ENCODE measurements around the gene PRKCG.
A peak's percentile ranks its signal among the peaks of the same experiment; 100 is the strongest.
"Not testable (repeated sequence)": the region's sequence is repeated elsewhere in the genome, so short reads cannot be mapped to it uniquely, and the experiment has no call there.

The PRKCG gene

DNA sequence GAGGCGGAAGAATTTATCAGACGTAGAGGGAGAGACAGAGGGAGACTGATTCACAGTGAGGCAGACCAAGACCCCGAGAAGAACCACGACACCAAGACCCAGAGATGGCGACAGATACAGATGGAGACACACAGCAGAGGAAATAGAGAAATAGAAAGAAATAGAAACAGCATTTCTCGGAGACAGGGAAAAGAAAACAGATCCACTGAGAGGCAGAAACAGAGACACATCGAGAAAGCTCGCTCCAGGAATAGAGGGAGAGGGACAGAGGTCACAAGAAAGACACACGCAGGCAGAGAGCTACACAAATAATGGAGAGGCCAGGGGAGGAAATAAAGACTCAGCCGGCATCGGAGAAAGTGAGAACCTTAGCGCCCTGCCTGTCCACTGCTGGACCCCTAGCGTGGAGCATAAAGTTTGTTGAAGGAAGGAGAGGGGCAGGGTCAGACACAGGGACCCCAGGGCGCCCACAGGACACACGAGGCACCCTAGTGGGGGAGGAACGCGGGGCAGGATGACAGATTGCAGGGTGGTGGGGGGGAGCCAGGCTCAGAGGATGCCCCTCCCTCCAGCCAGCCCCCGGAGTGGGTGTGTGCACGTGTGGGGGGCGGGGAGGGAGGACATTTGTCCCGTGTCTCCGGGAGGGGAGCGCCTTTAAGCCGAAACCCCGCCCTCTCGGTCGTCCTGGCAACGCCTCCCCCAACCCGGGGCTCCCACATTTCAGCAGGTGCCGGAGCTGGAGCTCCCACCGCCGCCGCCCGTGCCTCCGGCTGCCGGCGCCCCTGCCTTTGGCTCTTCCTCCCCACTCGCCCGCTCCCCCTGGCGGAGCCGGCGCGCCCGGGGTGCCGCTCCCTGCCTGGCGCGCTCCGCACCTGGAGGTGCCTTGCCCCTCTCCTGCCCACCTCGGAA, at the start of gene PRKCG:
TSS of gene PRKCG (plus strand) at position 716 of the 909 bp plus-strand sequence. CDS start 298 bp downstream, outside the sequence.
- no peak for DNase-seq

DNA sequence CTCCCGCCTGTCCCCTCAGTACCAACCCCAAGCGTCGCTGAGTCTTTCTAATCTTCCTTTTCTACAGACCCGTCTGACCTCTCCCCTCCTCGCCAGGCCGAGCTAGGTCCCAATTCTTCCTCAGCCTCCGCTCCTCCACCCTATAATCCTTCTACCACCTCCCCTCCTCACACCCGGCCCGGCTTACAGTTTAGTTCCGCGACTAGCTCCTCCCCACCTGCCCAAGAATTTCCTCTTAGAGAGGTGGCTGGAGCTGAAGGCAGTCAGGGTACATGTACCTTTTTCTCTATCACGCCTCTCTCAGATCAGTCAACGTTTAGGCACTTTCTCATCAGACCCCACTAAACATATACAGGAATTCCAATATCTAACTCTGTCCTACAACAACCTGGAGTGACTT, 49.1 kb upstream of the PRKCG start:
- DNase-seq: not testable (repeated sequence)

DNA sequence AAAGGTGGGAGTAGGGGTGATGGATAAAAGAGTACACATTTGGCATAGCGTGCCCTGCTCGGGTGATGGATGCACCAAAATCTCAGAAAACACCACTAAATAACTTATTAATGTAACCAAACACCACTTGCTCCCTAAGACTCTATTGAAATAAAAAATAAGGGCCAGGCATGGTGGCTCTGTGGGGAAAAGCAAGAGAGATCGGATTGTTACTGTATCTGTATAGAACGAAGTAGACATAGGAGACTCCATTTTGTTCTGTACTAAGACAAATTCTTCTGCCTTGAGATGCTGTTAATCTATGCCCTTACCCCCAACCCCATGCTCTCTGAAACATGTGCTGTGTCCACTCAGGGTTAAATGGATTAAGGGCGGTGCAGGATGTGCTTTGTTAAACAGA, 43.6 kb upstream of the PRKCG start:
- DNase-seq: not testable (repeated sequence)

DNA sequence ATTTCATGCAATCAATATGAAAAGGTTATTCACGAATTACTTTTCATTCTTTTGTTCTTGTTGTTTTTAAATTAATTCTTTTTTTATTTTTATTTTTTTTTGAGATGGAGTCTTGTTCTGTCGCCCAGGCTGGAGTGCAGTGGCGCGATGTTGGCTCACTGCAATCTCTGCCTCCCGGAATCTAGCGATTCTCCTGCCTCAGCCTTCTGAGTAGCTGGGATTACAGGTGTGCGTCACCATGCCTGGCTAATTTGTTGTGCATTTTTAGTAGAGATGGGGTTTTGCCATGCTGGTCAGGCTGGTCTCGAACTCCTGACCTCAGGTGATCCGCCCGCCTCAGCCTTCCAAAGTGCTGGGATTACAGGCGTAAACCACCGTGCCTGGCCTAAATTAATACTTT, 41.8 kb upstream of the PRKCG start:
- DNase-seq: not testable (repeated sequence)

DNA sequence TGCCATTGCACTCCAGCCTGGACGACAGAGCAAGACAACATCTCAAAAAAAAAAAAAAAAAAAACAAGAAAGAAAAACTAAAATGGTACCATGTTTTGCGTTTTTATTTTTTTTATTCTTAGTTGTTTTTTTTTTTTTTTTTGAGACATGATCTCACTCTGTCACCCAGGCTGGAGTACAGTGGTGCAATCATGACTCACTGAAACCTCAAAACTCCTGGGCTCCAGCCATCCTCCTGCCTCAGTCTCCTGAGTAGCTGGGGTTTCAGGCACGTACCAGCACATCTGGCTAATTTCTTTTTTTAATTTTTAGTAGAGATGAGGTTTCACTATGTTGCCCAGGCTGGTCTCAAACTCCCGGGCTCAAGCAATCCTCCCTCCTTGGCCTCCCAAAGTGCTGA, 41.1 kb upstream of the PRKCG start:
- DNase-seq: not testable (repeated sequence)

DNA sequence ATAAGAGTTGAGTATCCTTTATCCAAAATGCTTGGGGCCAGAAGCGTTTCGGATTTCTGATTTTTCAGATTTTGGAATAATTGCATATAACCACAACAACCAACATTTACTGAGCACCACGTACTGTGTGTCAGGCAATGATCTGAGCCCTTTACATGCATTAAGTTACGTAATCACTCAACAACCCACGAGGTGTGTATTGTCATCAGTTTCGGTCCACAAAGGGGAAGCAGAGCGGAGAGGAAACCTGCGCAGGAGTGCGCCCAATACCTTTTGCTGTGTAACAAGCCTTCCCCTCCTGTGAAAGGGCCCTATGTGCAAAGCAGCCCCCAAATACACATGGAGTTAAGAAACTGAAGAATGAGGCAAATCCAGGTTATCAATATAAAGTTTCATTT, 37.1 kb upstream of the PRKCG start:
- no peak for DNase-seq

DNA sequence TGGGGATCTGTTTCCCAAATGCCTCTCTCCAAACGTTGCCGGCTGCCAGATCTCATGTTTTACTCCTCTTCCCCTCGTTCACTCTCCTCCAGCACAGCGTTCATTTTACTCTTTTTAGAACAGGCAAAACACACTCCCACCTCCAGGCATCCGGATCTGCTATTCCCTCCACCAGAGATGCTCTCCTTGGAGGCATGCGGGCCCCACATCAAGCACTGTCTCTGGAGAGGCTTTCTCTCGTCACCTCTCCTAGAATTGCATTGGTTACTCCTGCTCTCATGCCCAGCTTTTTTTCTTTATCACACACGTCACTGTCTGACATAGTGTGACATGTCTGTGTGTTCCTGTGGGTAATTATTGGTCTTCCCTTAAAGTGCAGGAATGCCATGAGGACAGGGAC, 34.4 kb upstream of the PRKCG start:
- DNase-seq: no peak

DNA sequence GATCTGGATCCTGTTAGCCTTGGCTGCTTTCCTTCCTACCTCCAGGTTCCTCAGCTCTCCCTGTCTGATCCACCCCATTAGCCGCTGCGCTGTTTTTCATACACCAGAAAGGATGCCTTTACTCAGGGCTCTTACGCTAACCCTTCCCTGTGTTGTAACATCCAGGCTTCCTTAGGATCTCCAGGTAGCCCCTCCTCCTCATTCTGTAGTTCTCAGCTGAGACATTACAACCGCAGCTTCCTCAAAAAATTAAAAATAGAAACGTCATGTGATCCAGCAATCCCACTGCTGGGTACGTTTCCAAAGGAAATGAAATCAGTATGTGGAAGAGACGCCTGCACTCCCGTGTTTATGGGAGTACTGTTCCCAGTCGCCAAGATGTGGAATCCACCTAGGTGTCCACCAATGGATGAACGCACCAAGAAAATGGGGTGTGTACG, 32.7 kb upstream of the PRKCG start:
- no peak for DNase-seq

DNA sequence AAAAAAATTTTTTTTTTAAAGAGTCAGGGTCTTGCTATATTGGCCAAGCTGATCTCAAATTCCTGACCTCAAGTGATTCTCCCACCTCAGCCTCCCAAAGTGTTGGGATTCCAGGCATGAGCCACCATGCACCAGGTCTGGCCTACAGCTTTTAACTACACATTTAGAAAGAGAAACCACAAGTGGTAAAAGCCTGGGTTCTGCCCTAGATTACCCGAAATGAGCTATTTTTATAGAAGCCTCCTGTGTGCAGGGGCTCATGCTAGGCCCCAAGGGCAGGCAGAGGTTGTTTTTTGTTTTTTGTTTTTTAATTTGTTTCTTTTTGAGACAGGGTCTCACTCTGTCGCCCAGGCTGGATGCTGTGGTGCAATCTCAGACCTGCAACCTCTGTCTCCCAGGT, 28.3 kb upstream of the PRKCG start:
- no peak for DNase-seq

DNA sequence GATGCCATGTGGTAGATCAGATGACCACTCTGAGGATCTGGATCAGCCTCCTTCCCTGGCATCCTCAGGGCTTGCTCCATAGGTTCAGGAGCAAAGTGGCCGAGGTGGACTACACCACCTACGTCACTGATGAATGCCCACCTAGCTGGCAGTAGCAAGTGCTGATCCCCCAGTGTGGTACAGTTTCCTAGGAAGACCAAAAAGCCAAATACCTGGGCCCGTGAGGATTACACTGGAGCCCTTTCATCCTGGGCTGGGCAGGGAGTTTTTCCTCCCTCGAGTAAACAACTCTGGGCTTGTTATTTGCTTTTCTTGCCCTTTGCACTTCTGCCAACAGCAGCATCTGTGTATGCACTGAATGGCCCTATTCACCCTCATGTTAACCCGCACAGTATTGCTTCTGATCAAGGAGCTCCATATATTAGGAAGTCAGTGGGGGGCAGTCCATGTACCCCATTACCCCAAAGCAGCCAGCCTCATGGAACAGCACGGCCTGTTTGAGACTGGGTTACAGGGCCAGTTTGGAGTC, 17.6 kb upstream of the PRKCG start:
- no peak for DNase-seq

DNA sequence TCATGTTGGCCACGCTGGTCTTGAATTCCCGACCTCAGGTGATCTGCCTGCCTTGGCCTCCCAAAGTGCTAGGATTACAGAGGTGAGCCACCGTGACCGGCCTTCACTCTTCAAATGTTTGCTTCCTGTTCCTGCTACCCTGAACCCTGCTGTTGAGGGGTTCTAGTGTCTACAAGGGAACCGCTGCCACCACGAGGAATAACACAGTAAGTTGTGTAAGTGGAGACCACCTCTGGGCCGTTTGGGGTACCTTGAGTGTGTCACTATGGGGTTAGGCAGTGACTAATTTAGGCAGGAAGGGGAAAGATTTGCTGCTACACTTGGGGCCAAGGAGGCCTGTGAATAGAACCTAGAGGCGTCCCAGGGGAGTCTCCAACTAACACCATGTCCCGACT, 16.5 kb upstream of the PRKCG start:
- no peak for DNase-seq

DNA sequence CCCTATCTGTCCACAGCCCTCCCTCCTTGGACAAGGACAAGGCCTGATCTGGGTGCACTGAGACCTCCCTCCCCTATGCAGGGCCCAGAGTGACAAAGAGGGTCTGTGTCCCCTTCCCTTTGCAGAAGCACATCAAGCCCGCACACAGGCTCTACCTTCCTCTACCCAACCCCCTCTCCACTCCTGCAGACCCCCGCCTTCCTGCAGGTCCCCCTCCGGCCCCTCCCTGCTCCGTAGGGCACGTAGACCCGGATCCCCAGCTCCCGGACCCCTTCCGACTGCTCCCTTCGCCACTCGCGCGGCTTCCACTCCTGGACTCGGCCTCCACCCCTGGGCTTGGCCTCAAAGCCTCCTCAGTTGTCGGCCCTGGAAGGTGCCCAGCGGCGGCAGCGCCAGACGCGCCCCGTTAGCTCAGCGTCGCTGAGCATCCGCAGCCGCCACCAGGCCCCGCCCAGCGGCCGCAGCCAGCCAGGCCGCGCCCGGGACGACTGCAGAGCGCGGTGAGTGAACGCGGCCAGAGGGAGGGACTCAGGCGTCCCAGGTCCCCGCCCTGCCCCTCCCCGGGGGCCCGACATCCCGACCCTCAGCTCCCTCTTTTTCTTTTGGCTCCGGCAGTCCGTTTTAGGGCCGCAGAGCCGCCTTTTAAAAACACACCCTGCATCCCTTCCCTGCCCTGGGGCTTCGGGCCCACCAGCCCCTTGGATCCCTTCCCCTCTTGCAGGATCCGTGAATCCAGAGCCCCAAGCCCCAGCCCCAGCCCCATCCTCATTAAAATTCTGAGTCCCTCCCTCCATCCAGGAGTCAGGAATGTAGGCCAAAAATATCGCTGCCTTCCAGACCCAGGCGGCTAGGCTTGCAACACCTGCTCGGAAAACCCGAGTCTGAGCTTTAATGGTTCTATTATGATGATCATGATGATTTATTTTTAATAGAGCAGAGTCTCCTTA, 15.8 kb upstream of the PRKCG start:
- DNase-seq: no peak

DNA sequence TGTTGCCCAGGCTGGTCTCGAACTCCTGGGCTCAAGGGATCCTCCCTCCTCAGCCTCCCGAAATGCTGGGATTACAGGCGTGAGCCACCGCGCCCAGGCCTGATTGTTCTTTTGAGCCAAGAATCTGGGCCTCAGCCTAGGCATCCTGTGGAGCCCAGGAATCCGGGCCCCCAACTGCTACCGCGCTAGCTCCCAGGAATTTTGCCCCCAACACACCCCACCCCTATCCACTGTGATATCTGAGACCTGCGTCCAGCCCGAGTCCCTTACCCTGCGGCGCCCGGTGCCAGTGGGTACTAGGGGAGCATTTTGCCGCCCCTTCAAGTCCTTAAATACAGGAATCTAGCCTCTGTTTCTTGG, 15.2 kb upstream of the PRKCG start:
- no peak for DNase-seq

DNA sequence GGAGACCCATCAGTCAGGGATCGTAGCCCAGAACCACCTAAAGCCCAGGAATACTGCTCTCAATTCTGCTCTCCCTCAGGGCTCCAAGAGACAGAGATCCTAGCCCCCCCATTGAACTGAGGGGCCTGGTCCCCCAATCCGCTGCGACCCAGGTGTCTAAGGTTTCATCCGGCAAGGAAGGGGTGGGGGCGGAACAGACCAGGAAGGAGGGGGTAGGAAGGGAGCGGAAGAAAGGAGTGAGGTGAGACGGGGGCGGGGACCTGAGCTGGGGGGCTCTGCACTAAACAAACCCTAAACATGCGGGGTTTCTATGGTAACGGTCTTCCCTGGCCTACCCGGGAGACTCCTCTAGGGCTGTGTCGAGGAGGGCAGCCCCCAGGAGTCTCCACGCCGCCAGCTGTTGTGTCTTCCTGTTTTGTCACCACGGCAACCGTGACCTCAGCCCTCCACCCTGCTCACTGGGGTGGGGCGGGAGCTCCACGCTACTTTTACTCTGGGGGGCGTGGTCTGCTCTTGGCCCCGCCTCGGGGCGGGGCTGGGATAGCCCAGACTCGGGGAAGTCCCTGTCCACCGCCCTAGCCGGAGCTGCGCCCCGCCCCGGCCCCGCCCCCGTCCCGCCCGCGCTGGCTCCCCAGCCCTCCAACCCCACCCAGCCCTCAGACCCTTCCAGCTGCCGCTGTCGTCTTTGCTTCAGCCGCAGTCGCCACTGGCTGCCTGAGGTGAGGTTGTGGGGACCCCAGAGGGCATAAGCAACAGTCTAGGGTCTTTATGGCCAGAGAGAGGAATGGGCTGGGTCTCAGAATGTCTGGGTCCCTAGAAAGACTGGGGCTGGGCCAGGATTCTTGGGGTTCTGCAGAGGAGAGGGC, 14.5 kb upstream of the PRKCG start, which contains the start of gene MYADM:
TSS of gene MYADM (plus strand) at position 659 of the 866 bp plus-strand sequence. CDS start 5,647 bp downstream, outside the sequence.
- DNase-seq: peak; percentile 98

DNA sequence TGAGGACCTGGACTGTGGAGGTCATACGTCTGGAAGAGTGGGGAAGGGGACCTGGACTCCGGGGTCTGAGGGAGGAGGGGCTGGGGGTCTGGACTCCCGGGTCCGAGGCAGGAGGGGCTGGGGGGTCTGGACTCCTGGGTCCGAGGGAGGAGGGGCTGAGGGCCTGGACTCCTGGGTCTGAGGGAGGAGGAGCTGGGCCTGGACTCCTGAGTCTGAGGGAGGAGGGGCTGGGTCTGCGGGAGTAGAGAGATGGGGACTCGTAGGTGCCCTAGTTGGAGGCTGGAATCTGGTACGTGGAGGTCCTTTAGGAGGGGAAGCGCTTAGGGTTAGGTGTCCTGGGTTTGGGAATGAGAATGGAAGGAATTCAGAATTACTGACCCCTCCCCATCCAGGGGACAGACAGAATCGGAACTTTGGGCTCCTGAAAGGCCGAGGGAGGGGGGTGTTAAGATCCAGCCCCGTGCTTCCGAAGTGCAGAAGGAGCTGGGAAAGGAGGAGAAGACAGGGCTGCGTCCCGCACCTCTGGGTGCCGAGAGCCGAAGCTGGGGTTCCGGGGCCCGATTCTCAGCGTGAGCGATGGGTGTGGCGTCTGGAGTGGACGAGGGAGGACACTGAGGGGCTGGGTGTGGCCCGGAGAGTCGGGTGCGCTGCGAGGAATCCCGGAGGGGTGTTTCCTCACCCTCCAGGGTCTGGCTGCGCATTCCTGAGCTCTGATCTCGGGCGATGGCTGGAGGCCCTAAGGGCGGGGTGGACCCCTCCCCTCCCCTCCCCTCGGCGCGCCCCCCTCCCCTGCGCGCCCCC, 13.7 kb upstream of the PRKCG start:
- no peak for DNase-seq

DNA sequence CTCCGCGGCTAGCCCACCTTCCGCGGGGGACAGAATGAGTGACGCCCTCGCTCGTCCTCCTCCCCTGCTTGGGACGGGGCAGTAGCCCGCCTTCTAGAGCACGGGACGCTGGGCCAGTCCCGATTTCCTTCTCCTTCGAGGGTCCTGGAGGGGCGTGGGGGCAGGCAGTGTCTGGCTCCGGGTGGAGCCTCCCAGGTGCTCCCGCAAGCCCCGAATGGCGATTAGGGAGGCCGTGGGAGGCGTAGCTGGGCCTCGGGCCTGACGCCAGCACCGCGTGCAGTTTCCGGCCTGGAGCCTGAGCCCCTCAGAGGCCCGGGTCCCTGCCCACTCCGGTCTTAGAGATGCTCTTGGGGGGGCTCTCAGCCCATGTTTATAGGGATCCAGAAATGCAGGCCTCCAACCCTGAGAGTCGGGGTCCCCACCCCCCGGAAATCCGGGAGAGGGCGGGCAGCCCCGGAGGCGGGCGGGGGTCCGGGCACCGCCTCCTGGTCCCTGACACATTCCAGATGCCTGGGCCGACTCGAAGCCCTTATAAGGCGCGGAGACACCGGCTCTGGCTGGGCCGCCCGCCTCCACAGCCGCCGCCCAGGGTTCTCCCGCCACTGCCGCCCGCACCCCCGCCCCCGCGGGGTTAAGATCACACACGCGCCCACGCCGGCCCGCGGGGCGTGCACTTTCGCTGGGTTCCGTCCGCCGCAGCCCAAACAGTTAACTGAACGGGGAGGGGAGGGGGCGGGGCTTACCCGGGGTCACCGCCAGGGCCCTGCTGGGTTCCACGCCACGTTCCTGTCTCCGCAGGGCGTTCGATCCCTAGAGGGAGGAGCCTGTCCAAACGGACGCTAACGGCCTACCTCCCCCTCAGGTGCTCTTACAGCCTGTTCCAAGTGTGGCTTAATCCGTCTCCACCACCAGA, 12.8 kb upstream of the PRKCG start:
- DNase-seq: peak; percentile 82

DNA sequence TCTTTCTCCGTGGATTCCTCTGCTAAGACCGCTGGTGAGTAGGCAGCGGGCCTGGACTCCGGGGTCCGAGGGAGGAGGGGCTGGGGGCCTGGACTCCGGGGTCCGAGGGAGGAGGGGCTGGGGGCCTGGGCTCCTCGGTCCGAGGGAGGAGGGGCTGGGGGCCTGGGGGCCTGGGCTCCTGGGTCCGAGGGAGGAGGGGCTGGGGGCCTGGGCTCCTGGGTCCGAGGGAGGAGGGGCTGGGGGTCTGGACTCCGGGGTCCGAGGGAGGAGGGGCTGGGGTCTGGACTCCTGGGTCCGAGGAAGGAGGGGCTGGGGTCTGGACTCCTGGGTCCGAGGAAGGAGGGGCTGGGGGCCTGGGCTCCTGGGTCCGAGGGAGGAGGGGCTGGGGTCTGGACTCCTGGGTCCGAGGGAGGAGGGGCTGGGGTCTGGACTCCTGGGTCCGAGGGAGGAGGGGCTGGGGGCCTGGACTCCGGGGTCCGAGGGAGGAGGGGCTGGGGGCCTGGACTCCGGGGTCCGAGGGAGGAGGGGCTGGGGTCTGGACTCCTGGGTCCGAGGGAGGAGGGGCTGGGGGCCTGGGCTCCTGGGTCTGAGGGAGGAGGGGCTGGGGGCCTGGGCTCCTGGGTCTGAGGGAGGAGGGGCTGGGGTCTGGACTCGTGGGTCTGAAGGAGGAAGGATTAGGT, 12.1 kb upstream of the PRKCG start:
- not testable (repeated sequence) for DNase-seq

DNA sequence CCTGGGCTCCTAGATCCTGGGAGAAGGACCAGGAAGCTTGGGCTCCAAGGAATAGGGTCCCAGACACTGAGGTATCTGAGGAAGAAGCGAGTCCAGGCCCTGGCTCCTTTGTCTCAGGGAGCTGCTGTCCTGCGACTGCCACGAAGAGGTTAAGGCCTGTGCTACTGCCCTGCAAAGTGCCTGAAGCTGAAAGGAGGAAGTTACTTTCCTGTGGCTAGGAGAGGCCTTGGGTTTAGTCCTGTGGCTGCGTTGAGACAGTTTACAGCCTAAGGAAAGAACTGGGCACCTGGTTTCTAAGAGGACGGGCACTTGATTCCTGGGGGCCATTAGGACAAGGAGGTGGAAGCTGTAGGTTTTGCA, 11.5 kb upstream of the PRKCG start:
- no peak for DNase-seq

DNA sequence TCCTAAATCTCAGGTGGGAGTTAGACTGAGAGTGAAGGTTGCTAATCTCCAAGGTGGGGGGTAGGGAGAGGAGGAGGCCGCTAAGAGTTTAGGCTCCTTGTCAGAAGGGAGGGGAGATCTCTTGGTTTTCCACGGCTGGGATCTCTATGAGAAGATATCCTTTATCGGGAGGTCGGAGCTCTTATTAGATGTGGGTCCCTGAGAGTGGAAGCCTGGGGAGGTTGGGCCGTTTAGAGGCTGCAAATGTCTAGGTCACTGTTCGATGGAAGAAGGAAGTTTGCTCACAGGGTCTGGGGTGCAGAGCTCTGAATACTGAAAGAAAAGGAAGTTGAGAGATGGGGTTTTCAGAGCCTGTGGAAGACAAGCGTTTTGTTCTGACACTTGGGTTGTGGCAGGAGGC, 10.5 kb upstream of the PRKCG start:
- no peak for DNase-seq

DNA sequence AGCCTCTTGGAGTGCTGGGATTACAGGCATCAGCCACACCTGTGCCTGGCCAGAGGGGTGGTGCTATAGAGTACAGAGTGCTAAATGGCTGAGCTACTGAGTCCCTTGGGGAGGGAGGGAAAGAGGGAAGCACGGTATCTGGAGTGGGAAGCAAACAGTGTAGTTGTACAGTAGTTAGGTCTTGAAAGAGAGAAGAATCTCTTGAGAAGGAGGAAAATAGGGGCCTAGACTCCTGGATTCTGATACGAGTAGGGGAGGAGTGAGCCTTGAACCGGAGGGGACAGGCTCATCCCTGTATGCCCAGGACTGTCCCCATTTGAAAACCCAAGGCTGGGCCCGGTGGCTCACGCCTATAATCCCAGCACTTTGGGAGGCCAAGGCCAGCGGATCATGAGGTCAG, 9.2 kb upstream of the PRKCG start:
- DNase-seq: no peak

All from T1000 (cell line).